Body of pancreas (tissue), 4 donors: Measurements from ENCODE around the gene EFCAB6.

Experiments used
- CTCF ChIP-seq, 7 experiments: fragments of 450-650 bp in 4 of 7; fragments of 200-600 bp in 3 of 7; sonication (generic) in 3 of 7; IDR thresholded peaks; one replicate each; pipeline ENCODE4 v1.5.1; 2016 to 2019; ENCODE audit warnings: antibody characterized with exemption in 7 of 7
- POLR2A ChIP-seq, 3 donors: fragments of 450-650 bp; IDR thresholded peaks; one replicate each; pipeline ENCODE4 v1.6.1; 2016; ENCODE audit warnings: antibody characterized with exemption in 3 of 3, mild to moderate bottlenecking in 2 of 3

GRCh38 chr22:43777286-43777685, 34.8 kb downstream of the EFCAB6 start:
- TF ChIP-seq CTCF (IDR thresholded peaks at IDR 0.05) (no peak), POLR2A (IDR thresholded peaks at IDR 0.05) (no peak)
